ENCODE measurements around the gene FER. TPM values are rescaled to one million over a fixed set of nuclear protein-coding genes. Genes with fewer than 3 reads are reported as not detected.

FER gene
- total and polyA plus RNA-seq, 12 donors: 3.5 to 37.5 (median 27.0) TPM

GRCh38 chr5:108720391-108720790 lies 27.3 kb upstream of the FER start:
- Histone ChIP-seq H3K27me3 (no peaks in the 10 kb centered on the region), H3K27ac (no peak overlapping the region), H3K4me1 (replicated peaks in 1 of 2) (no peaks in the 10 kb centered on the region), H3K4me3 (no peak overlapping the region), H3K36me3 (replicated peaks in 1 of 2) (no peaks in the 10 kb centered on the region), H3K9me3 (replicated peaks in 1 of 3) (no peaks in the 10 kb centered on the region)
- TF ChIP-seq POLR2A (IDR thresholded peaks at IDR 0.05) (no peak), CTCF (IDR thresholded peaks at IDR 0.05) (no peak)
- intact Hi-C loops (cut with DNase I): no loop called here
- no peak for DNase-seq

GRCh38 chr5:108726446-108727235 lies 21.1 kb upstream of the FER start:
- intact Hi-C loops (cut with DNase I): no loop called here
- peak overlapping the region in 3 of 5 donors; percentile 84 to 94 (median 93) for H3K27ac ChIP-seq
- no peak for DNase-seq
- no peaks in the 10 kb centered on the region for H3K9me3 ChIP-seq (replicated peaks in 1 of 3)
- peak overlapping the region in 1 of 4 donors; percentile 67 for H3K4me3 ChIP-seq
- TF ChIP-seq CTCF (IDR thresholded peaks at IDR 0.05): no peak
- no peak for TF ChIP-seq POLR2A (IDR thresholded peaks at IDR 0.05)
- H3K27me3 ChIP-seq: no peaks in the 10 kb centered on the region
- H3K4me1 ChIP-seq (replicated peaks in 1 of 2): peaks cover 0 to 10% of the 10 kb centered on the region in 2 donors
- WGBS, 4 donors: 83 to 90% (median 88%) methylated on average over 6 of the region's 6 CpGs
- H3K36me3 ChIP-seq (replicated peaks in 1 of 2): no peaks in the 10 kb centered on the region

GRCh38 chr5:108727236-108727650 lies 20.5 kb upstream of the FER start:
- Histone ChIP-seq H3K4me1 (replicated peaks in 1 of 2) (peaks cover 0 to 10% of the 10 kb centered on the region in 2 donors), H3K36me3 (replicated peaks in 1 of 2) (no peaks in the 10 kb centered on the region), H3K4me3 (peak overlapping the region in 3 of 4 donors; percentile 66 to 75 (median 67)), H3K9me3 (replicated peaks in 1 of 3) (no peaks in the 10 kb centered on the region), H3K27ac (peak overlapping the region in 4 of 5 donors; percentile 84 to 94 (median 90)), H3K27me3 (no peaks in the 10 kb centered on the region)
- intact Hi-C loops (cut with DNase I): no loop called here
- TF ChIP-seq CTCF (IDR thresholded peaks at IDR 0.05): no peak
- no peak for TF ChIP-seq POLR2A (IDR thresholded peaks at IDR 0.05)
- DNase-seq: peak in 5 of 7 donors; percentile 27 to 36 (median 29)
- WGBS, 4 donors: 28 to 49% (median 41%) methylated on average over 8 of the region's 8 CpGs

- 0 to 1% (median 1%) methylated on average over 10 to 61 of the region's 61 CpGs for WGBS, 4 donors
- H3K27ac ChIP-seq: peak overlapping the region; percentile 60 to 94 (median 88)
- intact Hi-C loops (cut with DNase I): no loop called here
- peaks cover 0 to 10% of the 10 kb centered on the region in 2 donors for H3K4me1 ChIP-seq (replicated peaks in 1 of 2)
- H3K27me3 ChIP-seq: no peaks in the 10 kb centered on the region
- no peaks in the 10 kb centered on the region for H3K36me3 ChIP-seq (replicated peaks in 1 of 2)
- H3K9me3 ChIP-seq (replicated peaks in 1 of 3): no peaks in the 10 kb centered on the region
- H3K4me3 ChIP-seq: peak overlapping the region; percentile 31 to 75 (median 66)
- TF ChIP-seq CTCF (IDR thresholded peaks at IDR 0.05) (no peak), POLR2A (IDR thresholded peaks at IDR 0.05) (peak; percentile 77 to 93)
- DNase-seq: peak; percentile 91 to 95 (median 93)
These were observed 19.8 kb upstream of the FER start for GRCh38 chr5:108727651-108728565.
